Neutrophil (primary cell): ENCODE data around the gene EP400.
"Not testable (repeated sequence)": the region's sequence is repeated elsewhere in the genome, so short reads cannot be mapped to it uniquely, and the experiment has no call there.

ENCODE experiments used
- H3K27ac ChIP-seq: fragments of 200-600 bp; sonication (generic); 2 replicates; pipeline ENCODE4 v1.5.1; 2016; ENCODE audit warnings: mild to moderate bottlenecking, moderate library complexity
- H3K27me3 ChIP-seq: fragments of 200-600 bp; sonication (generic); 2 replicates; pipeline ENCODE4 v1.6.0; 2016; ENCODE audit warnings: mild to moderate bottlenecking
- H3K36me3 ChIP-seq: fragments of 200-600 bp; sonication (generic); 2 replicates; pipeline ENCODE4 v1.5.1; 2017
- H3K4me1 ChIP-seq, 2 experiments: fragments of 200-600 bp in 1 of 2; sonication (generic) in 1 of 2; 1 replicate in 1 of 2; 2 replicates in 1 of 2; pipeline versions ENCODE4 v1.5.1 to v1.6.1; 2013 to 2016; ENCODE audit warnings: low read depth in 1 of 2, low read length in 1 of 2, mild to moderate bottlenecking in 1 of 2, moderate library complexity in 1 of 2; ENCODE audit not compliant: control insufficient read depth in 1 of 2, insufficient read depth in 1 of 2
- H3K4me3 ChIP-seq, 2 experiments: fragments of 200-600 bp in 1 of 2; sonication (generic) in 1 of 2; 1 replicate in 1 of 2; 2 replicates in 1 of 2; pipeline ENCODE4 v1.5.1; 2013 to 2016; ENCODE audit warnings: low read depth in 1 of 2, low read length in 1 of 2, mild to moderate bottlenecking in 1 of 2, moderate library complexity in 1 of 2
- H3K9me3 ChIP-seq: fragments of 200-600 bp; sonication (generic); 2 replicates; pipeline ENCODE4 v1.5.1; 2016
- TF ChIP-seq, protein P1 (sequence below): fragments of 200-600 bp; sonication (generic); IDR thresholded peaks from 2 replicates; pipeline ENCODE4 v1.5.1; 2016; ENCODE audit warnings: antibody characterized with exemption

Gene EP400

DNA sequence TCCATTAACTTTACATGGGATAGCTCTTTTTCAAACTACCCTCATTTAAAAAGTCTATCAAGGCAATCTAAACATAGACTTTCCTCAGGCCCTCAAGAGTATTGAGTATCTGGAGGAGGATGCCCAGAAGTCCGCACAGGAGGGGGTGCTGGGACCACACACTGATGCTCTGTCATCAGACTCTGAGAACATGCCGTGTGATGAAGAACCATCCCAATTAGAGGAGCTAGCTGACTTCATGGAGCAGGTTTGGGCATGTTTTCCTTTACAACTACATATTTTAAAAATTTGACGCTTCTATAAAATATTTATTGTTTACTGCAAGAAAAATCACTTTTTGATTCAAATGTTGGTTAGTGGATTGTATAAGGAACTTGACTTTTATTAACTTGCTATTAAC, 93.5 kb downstream of the EP400 start:
- Histone ChIP-seq H3K36me3 (peaks cover 94% of the 10 kb centered on the region), H3K27ac (no peak overlapping the region), H3K4me3 (no peak overlapping the region), H3K9me3 (no peaks in the 10 kb centered on the region), H3K27me3 (no peaks in the 10 kb centered on the region), H3K4me1 (no peaks in the 10 kb centered on the region)
- TF ChIP-seq, protein P1, sequence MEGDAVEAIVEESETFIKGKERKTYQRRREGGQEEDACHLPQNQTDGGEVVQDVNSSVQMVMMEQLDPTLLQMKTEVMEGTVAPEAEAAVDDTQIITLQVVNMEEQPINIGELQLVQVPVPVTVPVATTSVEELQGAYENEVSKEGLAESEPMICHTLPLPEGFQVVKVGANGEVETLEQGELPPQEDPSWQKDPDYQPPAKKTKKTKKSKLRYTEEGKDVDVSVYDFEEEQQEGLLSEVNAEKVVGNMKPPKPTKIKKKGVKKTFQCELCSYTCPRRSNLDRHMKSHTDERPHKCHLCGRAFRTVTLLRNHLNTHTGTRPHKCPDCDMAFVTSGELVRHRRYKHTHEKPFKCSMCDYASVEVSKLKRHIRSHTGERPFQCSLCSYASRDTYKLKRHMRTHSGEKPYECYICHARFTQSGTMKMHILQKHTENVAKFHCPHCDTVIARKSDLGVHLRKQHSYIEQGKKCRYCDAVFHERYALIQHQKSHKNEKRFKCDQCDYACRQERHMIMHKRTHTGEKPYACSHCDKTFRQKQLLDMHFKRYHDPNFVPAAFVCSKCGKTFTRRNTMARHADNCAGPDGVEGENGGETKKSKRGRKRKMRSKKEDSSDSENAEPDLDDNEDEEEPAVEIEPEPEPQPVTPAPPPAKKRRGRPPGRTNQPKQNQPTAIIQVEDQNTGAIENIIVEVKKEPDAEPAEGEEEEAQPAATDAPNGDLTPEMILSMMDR = no peak

DNA sequence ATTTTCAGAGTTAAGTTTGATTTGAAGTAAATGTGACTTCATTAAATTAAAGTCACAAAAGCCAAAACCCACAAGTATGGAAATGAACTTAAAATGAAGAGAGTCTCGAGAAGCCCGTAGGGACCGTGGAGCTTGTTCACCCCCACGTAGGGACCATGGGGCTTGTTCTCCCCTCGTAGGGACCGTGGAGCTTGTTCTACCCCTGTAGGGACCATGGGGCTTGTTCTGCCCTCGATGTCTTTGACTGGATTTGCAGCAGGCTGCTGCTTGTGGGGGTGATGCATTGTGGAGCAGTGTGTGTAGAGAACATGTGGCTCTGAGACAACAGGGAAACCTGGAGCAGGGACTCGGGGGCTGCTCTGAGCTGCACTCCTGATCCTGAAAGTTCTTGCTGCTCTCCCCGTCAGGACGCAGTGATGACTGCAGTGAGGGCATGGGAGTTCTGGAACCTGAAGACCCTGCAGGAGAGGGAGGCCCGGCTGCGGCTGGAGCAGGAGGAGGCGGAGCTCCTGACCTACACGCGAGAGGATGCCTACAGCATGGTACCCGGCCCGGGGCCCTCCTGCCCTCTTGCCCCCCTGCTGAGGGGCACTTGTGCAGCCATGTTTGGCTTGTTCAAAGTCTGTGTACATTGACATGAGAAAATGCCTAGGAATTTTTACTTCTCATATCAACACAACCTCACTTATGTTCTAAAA, 94.2 kb downstream of the EP400 start:
- Histone ChIP-seq H3K9me3 (no peaks in the 10 kb centered on the region), H3K36me3 (peaks cover 93% of the 10 kb centered on the region), H3K27me3 (no peaks in the 10 kb centered on the region), H3K27ac (no peak overlapping the region), H3K4me1 (no peaks in the 10 kb centered on the region), H3K4me3 (no peak overlapping the region)
- TF ChIP-seq, protein P1 = no peak

GRCh38 chr12:132044661-132045412, 95.1 kb downstream of the EP400 start:
- H3K27me3 ChIP-seq = no peaks in the 10 kb centered on the region
- no peaks in the 10 kb centered on the region for H3K9me3 ChIP-seq
- H3K4me3 ChIP-seq = no peak overlapping the region
- H3K36me3 ChIP-seq = peaks cover 93% of the 10 kb centered on the region
- H3K4me1 ChIP-seq = no peaks in the 10 kb centered on the region
- TF ChIP-seq, protein P1 = no peak
- no peak overlapping the region for H3K27ac ChIP-seq

DNA sequence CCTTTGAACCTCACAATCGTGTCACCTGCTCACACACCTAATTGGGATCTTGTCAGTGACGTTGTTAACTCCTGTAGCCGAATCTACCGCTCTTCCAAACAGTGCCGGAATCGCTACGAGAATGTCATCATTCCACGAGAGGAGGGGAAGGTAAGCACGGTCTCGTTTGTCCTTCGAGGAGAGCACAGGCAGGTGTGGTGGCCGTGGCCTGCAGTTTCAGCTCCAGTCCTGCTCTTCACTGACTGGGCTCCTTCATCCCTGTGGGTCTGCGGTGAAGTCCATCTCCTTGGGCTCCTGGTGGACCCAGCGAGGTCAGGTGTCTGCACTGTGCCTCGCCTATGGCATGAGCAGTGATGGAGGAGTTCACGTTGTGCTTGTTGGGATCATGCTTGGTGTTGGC, 96.0 kb downstream of the EP400 start:
- Histone ChIP-seq H3K4me3 (no peak overlapping the region), H3K36me3 (peaks cover 96% of the 10 kb centered on the region), H3K27me3 (no peaks in the 10 kb centered on the region), H3K9me3 (no peaks in the 10 kb centered on the region), H3K27ac (no peak overlapping the region), H3K4me1 (no peaks in the 10 kb centered on the region)
- TF ChIP-seq, protein P1 = no peak

DNA sequence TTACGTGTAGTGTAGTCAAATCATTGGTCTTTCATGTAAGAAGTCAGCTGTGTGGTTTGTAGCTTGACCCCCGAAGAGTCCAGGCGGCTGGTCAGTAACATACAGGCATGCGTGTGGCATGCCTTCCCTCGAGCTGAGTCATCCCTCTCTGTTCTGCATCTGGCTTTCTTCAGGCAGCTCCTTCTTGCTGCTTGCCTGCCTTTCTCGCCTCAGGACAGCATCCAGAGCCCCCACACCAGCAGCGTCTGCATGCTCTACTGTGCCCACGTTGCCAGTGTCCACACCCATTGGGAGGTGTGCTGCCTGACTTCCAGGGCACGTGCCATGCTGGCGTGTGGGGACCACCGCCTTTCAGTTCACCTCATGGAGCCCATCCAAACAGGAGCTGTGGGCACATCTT, 96.8 kb downstream of the EP400 start:
- Histone ChIP-seq H3K36me3 (peaks cover 96% of the 10 kb centered on the region), H3K27ac (no peak overlapping the region), H3K27me3 (no peaks in the 10 kb centered on the region), H3K9me3 (no peaks in the 10 kb centered on the region), H3K4me3 (no peak overlapping the region), H3K4me1 (no peaks in the 10 kb centered on the region)
- TF ChIP-seq, protein P1 = no peak

DNA sequence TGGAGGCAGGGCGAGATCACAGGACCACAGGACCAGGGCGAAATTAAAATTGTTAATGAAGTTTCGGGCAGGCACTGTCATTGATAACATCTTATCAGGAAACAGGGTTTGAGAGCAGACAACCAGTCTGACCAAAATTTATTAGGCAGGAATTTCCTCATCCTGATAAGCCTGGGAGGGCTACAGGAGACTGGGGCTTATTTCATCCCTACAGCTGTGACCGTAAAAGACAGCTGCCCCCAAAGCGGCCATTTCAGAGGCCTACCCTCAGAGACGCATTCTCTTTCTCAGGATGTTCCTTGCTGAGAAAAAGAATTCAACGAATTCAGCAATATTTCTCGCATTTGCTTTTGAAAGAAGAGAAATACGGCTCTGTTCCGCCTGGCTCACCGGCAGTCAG, 97.9 kb downstream of the EP400 start:
- not testable (repeated sequence) for H3K4me1 ChIP-seq, H3K27ac ChIP-seq, H3K4me3 ChIP-seq, H3K27me3 ChIP-seq, H3K9me3 ChIP-seq
- peaks cover 98% of the 10 kb centered on the region for H3K36me3 ChIP-seq
